ENCODE measurements around the gene STAB1. TPM values are rescaled to one million over a fixed set of nuclear protein-coding genes. Genes with fewer than 3 reads are reported as not detected.

Gene STAB1
- total RNA-seq, 2 experiments from 2014 or later = not detected

- Mint-ChIP-seq H3K27ac (no peak overlapping the region), H3K4me3 (no peak overlapping the region), H3K9me3 (no peaks in the 10 kb centered on the region), H3K4me1 (no peaks in the 10 kb centered on the region), H3K36me3 (ENCODE audit: low read depth) (peaks cover 70% of the 10 kb centered on the region), H3K27me3 (no peaks in the 10 kb centered on the region)
- CTCF ChIA-PET = no interaction called here
- POLR2A ChIA-PET = interaction anchor here (0.6 to 1.3 kb wide), 2 partner anchors 10 to 198 kb away, joined by 3 to 4 read pairs; no protein-coding TSS in a partner anchor
- no peak for DNase-seq
These were observed 63.3 kb downstream of the STAB1 start for GRCh38 chr3:52558436-52558835.

GRCh38 chr3:52561028-52561747 lies 66.0 kb downstream of the STAB1 start:
- ChIA-PET POLR2A (no interaction called here), CTCF (interaction anchor here (1.1 kb wide), 1 partner anchor 9 kb away, joined by 3 read pairs; no protein-coding TSS in a partner anchor)
- Mint-ChIP-seq H3K9me3 (no peaks in the 10 kb centered on the region), H3K4me1 (no peaks in the 10 kb centered on the region), H3K27me3 (no peaks in the 10 kb centered on the region), H3K4me3 (no peak overlapping the region), H3K36me3 (ENCODE audit: low read depth) (peaks cover 61% of the 10 kb centered on the region), H3K27ac (no peak overlapping the region)
- DNase-seq = no peak

GRCh38 chr3:52563984-52564383 lies 68.8 kb downstream of the STAB1 start:
- no peak for DNase-seq
- POLR2A ChIA-PET = no interaction called here
- Mint-ChIP-seq H3K36me3 (ENCODE audit: low read depth) (peaks cover 51% of the 10 kb centered on the region), H3K4me1 (no peaks in the 10 kb centered on the region), H3K9me3 (no peaks in the 10 kb centered on the region), H3K27me3 (no peaks in the 10 kb centered on the region), H3K27ac (no peak overlapping the region), H3K4me3 (no peak overlapping the region)
- CTCF ChIA-PET = no interaction called here

GRCh38 chr3:52568069-52568468 lies 72.9 kb downstream of the STAB1 start:
- Mint-ChIP-seq H3K4me1 (no peaks in the 10 kb centered on the region), H3K27me3 (no peaks in the 10 kb centered on the region), H3K9me3 (no peaks in the 10 kb centered on the region), H3K36me3 (ENCODE audit: low read depth) (peaks cover 28% of the 10 kb centered on the region), H3K4me3 (no peak overlapping the region), H3K27ac (no peak overlapping the region)
- no peak for DNase-seq
- ChIA-PET POLR2A (no interaction called here), CTCF (interaction anchor here (0.6 to 0.9 kb wide), 2 partner anchors 18 to 543 kb away, joined by 3 read pairs; no protein-coding TSS in a partner anchor)

GRCh38 chr3:52570076-52570475 lies 74.9 kb downstream of the STAB1 start:
- Mint-ChIP-seq H3K4me3 (no peak overlapping the region), H3K4me1 (no peaks in the 10 kb centered on the region), H3K9me3 (no peaks in the 10 kb centered on the region), H3K27me3 (no peaks in the 10 kb centered on the region), H3K27ac (no peak overlapping the region), H3K36me3 (ENCODE audit: low read depth) (peaks cover 34% of the 10 kb centered on the region)
- CTCF ChIA-PET = interaction anchor here (1.1 to 1.3 kb wide), 2 partner anchors 10 to 11 kb away, joined by 3 to 4 read pairs; no protein-coding TSS in a partner anchor
- POLR2A ChIA-PET = no interaction called here
- no peak for DNase-seq

GRCh38 chr3:52572221-52572620 lies 77.1 kb downstream of the STAB1 start:
- CTCF ChIA-PET = no interaction called here

More at GRCh38 chr3:52572221-52572620, 77.1 kb downstream of the STAB1 start:
- POLR2A ChIA-PET = no interaction called here
- Mint-ChIP-seq H3K36me3 (ENCODE audit: low read depth) (peaks cover 37% of the 10 kb centered on the region), H3K4me1 (no peaks in the 10 kb centered on the region), H3K9me3 (no peaks in the 10 kb centered on the region), H3K4me3 (no peak overlapping the region), H3K27me3 (no peaks in the 10 kb centered on the region), H3K27ac (no peak overlapping the region)
- no peak for DNase-seq

Other genes starting within 250 kb of the STAB1 start
- 100 to 1,000 TPM; 123 to 124 TPM for gene PPM1M, start 249.6 kb upstream of the STAB1 start, total RNA-seq
- 100 to 1,000 TPM; 131 TPM for gene WDR82, start 216.7 kb upstream of the STAB1 start, total RNA-seq
- 10 to 100 TPM; 33.2 to 35.3 TPM for gene GLYCTK, start 207.5 kb upstream of the STAB1 start, total RNA-seq
- gene DNAH1, start 179.0 kb upstream of the STAB1 start, total RNA-seq = 10 to 100 TPM; 20.7 to 21.8 TPM
- 100 to 1,000 TPM in 1 of 2 experiments, 10 to 100 TPM in 1; 90.4 to 100 TPM for gene BAP1, start 85.3 kb upstream of the STAB1 start, total RNA-seq
- 10 to 100 TPM; 22.6 to 23.6 TPM for gene PHF7, start 84.7 kb upstream of the STAB1 start, total RNA-seq
- gene SEMA3G, start 50.2 kb upstream of the STAB1 start, total RNA-seq = under 1 TPM; 0.18 to 0.20 TPM
- 1 to 10 TPM; 2.3 to 2.5 TPM for gene TNNC1, start 41.3 kb upstream of the STAB1 start, total RNA-seq
- 10 to 100 TPM; 73.8 to 75.0 TPM for gene NISCH, start 39.7 kb upstream of the STAB1 start, total RNA-seq
- gene NT5DC2, start 38.5 kb downstream of the STAB1 start, total RNA-seq = 10 to 100 TPM; 26.2 to 28.1 TPM
- 10 to 100 TPM in 1 of 2 experiments, 1 to 10 TPM in 1; 8.7 to 10.7 TPM for gene UQCC5, start 41.3 kb downstream of the STAB1 start, total RNA-seq
- 10 to 100 TPM; 69.0 to 70.2 TPM for gene PBRM1, start 190.6 kb downstream of the STAB1 start, total RNA-seq
- gene GNL3, start 190.7 kb downstream of the STAB1 start, total RNA-seq = 10 to 100 TPM; 66.8 to 67.5 TPM
- 10 to 100 TPM; 43.4 to 46.7 TPM for gene GLT8D1, start 210.5 kb downstream of the STAB1 start, total RNA-seq
- gene SPCS1, start 210.8 kb downstream of the STAB1 start, total RNA-seq = 100 to 1,000 TPM; 107 to 108 TPM

All from activated CD4-positive, alpha-beta memory T cell treated with anti-CD3 and anti-CD28 coated beads, Interleukin-2, amount 10 ng/mL, durations not matched to agents 7 days and 5 days (primary cell).